Prostate gland (tissue), 2 donors: ENCODE data around the gene ACSF3. TPM values are rescaled to one million over a fixed set of nuclear protein-coding genes. Genes with fewer than 3 reads are reported as not detected.

ENCODE experiments used
- DNase-seq: peaks from one replicate; pipeline ENCODE4 v3.0.0-alpha.2; 2019; ENCODE audit warnings: low spot score
- H3K27ac ChIP-seq, 2 donors: fragments of 200-600 bp; sonication (generic); 2 replicates each; pipeline ENCODE4 v1.5.1; 2017 to 2019
- H3K27me3 ChIP-seq: fragments of 200-600 bp; sonication (generic); replicated peaks from 2 replicates; pipeline ENCODE4 v1.5.1; 2019; ENCODE audit not compliant: insufficient read depth
- H3K36me3 ChIP-seq, 2 donors: fragments of 200-600 bp; sonication (generic); 1 replicate in 1 of 2; 2 replicates in 1 of 2; pipeline versions ENCODE4 v1.5.1 to v1.8.1; 2017 to 2019
- H3K4me1 ChIP-seq: fragments of 200-600 bp; sonication (generic); replicated peaks from 2 replicates; pipeline ENCODE4 v1.5.1; 2019
- H3K4me3 ChIP-seq, 2 donors: fragments of 200-600 bp; sonication (generic); 2 replicates each; pipeline ENCODE4 v1.5.1; 2017 to 2019
- H3K9me3 ChIP-seq: fragments of 200-600 bp; sonication (generic); 2 replicates; pipeline ENCODE4 v1.5.1; 2017
- CTCF ChIP-seq, 4 experiments: fragments of 200-600 bp in 2 of 4; fragments of 450-650 bp in 2 of 4; sonication (generic) in 2 of 4; IDR thresholded peaks; 1 replicate in 3 of 4; 2 replicates in 1 of 4; pipeline ENCODE4 v1.5.1; 2016 to 2019; ENCODE audit warnings: antibody characterized with exemption in 4 of 4, mild to moderate bottlenecking in 2 of 4, moderate library complexity in 2 of 4
- POLR2A ChIP-seq: fragments of 450-650 bp; IDR thresholded peaks from one replicate; pipeline ENCODE4 v1.6.1; 2016; ENCODE audit warnings: antibody characterized with exemption, mild to moderate bottlenecking
- POLR2AphosphoS5 ChIP-seq: sonication (generic); formaldehyde crosslinking; IDR thresholded peaks from one replicate; pipeline ENCODE4 v1.6.1; 2017; ENCODE audit warnings: antibody characterized with exemption
- WGBS: methylation state at CpG from one replicate; pipeline ENCODE4 v1.1.5; 2018; 5-methylcytosine and 5-hydroxymethylcytosine counted together
- intact Hi-C: fragments of 100-400 bp; cut with DNase I; formaldehyde crosslinking; loops from one replicate; pipeline ENCODE4 v1.14.2; 2022
- total RNA-seq, 2 donors: library from RNA; depleted of rRNA; stranded (reverse); fragments of >200 nt; gene quantifications; one replicate each; pipeline ENCODE4 v1.1.0, GENCODE V29; 2016

ACSF3 gene
- total RNA-seq, 2 donors from 2014 or later, result 42.1 to 80.5 TPM

- Histone ChIP-seq H3K4me1 (no peaks in the 10 kb centered on the region), H3K4me3 (no peak overlapping the region), H3K36me3 (no peaks in the 10 kb centered on the region), H3K9me3 (no peaks in the 10 kb centered on the region), H3K27ac (no peak overlapping the region), H3K27me3 (no peaks in the 10 kb centered on the region)
- no peak for DNase-seq
- WGBS, result 89% methylated on average over 32 of the region's 33 CpGs
- TF ChIP-seq POLR2AphosphoS5 (no peak), POLR2A (no peak), CTCF (IDR thresholded peaks at IDR 0.05) (no peak)
- intact Hi-C loops, result no loop called here
Measured at GRCh38 chr16:89080196-89080853, 13.3 kb upstream of the ACSF3 start.

- WGBS, result 86% methylated on average over 13 of the region's 13 CpGs
- Histone ChIP-seq H3K27me3 (no peaks in the 10 kb centered on the region), H3K27ac (no peak overlapping the region), H3K9me3 (no peaks in the 10 kb centered on the region), H3K4me1 (no peaks in the 10 kb centered on the region), H3K36me3 (no peaks in the 10 kb centered on the region), H3K4me3 (no peak overlapping the region)
- intact Hi-C loops, result no loop called here
- no peak for TF ChIP-seq POLR2AphosphoS5
- no peak for TF ChIP-seq CTCF (IDR thresholded peaks at IDR 0.05)
- TF ChIP-seq POLR2A, result no peak
- DNase-seq, result no peak
Measured at GRCh38 chr16:89081556-89081955, 12.1 kb upstream of the ACSF3 start.

DNA sequence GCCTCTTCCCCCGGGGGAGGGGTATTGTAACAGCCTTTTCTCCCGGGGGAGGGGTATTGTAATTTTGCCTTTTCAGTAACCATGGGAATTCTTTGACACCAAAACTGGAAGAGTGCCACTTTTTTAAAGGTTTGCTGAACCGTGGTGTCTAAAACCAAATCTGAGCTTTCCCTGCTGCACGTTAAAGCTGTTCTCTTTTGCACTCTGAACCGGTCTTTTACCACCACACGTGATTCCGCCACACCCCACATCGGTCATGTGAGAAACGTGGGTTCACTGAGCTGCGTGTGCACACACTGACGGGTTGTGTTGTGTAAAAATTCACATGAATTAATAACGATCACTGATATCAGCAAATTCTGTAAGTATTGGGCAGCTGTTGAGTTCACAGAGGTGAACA, 9.2 kb upstream of the ACSF3 start:
- Histone ChIP-seq H3K9me3 (no peaks in the 10 kb centered on the region), H3K36me3 (no peaks in the 10 kb centered on the region), H3K4me3 (no peak overlapping the region), H3K4me1 (no peaks in the 10 kb centered on the region), H3K27ac (no peak overlapping the region), H3K27me3 (no peaks in the 10 kb centered on the region)
- WGBS, result 70% methylated on average over 12 of the region's 12 CpGs
- intact Hi-C loops, result no loop called here
- TF ChIP-seq POLR2AphosphoS5 (no peak), CTCF (IDR thresholded peaks at IDR 0.05) (no peak), POLR2A (no peak)
- DNase-seq, result no peak

DNA sequence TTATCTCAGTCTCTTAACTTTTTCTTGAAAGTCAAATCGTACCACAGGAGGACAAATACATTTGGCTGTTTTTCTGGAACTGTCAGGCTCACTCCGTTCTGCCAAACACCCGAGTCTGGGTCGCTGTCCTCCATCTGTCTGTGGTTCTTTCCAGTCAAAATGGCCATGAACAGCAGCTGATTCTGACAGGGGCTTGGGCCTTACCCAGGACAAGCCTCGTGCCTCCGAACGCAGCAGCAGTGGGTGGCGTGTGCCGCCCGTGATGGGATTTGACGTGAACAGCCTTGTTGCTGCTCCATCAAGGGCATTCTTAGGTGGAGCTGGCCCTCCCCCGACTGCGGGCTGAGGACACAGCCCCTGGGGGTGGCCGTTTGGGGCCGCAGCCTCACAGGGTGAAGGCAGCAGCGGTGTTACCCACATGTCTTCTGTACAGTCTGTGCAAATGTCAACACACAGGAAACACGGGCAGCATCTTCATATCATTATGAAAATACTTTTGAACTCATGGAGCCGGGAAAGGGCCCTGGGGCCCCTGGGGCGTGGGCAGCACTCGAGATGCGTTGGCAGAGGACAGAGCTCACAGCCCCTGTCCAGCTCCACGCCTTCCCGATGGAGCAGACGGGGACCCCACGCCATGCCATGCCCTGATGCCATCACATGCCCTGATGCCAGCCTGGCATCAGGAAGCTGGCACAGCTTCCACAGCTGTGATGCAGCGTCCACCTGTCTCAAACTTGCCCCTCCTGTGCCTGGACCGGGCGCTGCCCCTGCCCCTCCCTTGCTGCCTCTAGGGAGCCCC, 8.6 kb upstream of the ACSF3 start:
- no peaks in the 10 kb centered on the region for H3K27me3 ChIP-seq
- no peaks in the 10 kb centered on the region for H3K36me3 ChIP-seq
- no peaks in the 10 kb centered on the region for H3K9me3 ChIP-seq
- no peaks in the 10 kb centered on the region for H3K4me1 ChIP-seq
- no peak for DNase-seq
- no peak overlapping the region for H3K27ac ChIP-seq
- WGBS, result 60% methylated on average over 28 of the region's 28 CpGs
- no peak overlapping the region for H3K4me3 ChIP-seq
- TF ChIP-seq POLR2AphosphoS5 (no peak), POLR2A (no peak), CTCF (IDR thresholded peaks at IDR 0.05) (no peak)
- intact Hi-C loops, result no loop called here

DNA sequence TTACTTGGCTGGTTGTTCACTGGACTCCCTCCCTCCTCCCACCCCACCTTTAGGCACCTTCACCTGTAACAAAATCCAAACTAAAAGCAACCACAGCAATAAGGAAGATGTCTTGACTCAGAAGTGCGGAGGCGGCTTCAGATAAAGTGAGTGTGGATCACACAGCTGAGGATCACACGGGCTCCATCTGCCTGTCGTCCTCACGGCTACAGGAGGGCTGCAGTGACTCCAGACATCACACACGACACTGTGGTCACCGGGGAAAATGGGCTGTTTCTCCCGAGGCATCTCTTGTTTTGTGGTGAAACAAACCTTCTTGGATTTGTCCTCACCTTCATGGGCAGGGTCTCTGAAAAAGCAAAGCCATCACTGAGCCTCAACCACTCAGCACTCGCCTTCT, 7.9 kb upstream of the ACSF3 start:
- intact Hi-C loops, result no loop called here
- H3K27me3 ChIP-seq, result peaks cover 6% of the 10 kb centered on the region
- H3K36me3 ChIP-seq, result no peaks in the 10 kb centered on the region
- H3K4me1 ChIP-seq, result no peaks in the 10 kb centered on the region
- 88% methylated on average over 9 of the region's 9 CpGs for WGBS
- TF ChIP-seq POLR2A (no peak), CTCF (IDR thresholded peaks at IDR 0.05) (no peak), POLR2AphosphoS5 (no peak)
- H3K9me3 ChIP-seq, result no peaks in the 10 kb centered on the region
- H3K27ac ChIP-seq, result no peak overlapping the region
- H3K4me3 ChIP-seq, result no peak overlapping the region
- no peak for DNase-seq
